Measurements from ENCODE around the gene TMEM41A. TPM values are rescaled to one million over a fixed set of nuclear protein-coding genes. Genes with fewer than 3 reads are reported as not detected.
A peak's percentile ranks its signal among the peaks of the same experiment; 100 is the strongest.
"Not testable (repeated sequence)": the region's sequence is repeated elsewhere in the genome, so short reads cannot be mapped to it uniquely, and the experiment has no call there.

TMEM41A gene
- total RNA-seq, 1 donor from 2014 or later = 27.4 TPM

DNA sequence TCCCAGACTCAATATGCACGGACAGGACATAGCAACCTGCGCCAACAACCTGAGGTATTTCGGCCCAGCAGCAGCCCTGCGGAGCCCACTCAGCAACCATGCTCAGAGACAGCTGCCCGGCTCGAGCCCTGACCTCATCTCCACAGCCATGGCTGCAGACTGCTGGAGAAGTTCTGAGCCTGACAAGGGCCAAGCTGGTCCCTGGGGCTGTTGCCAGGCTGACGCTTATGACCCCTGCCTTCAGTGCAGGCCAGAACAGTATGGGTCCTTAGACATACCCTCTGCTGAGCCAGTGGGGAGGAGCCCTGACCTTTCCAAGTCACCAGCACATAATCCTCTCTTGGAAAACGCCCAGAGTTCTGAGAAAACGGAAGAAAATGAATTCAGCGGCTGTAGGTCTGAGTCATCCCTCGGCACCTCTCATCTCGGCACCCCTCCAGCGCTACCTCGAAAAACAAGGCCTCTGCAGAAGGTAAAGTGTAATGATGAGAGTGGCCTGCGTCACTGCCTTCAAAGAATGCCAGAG, 25.5 kb downstream of the TMEM41A start:
- Mint-ChIP-seq H3K9me3 (no peaks in the 10 kb centered on the region), H3K4me3 (no peak overlapping the region), H3K27ac (no peak overlapping the region), H3K36me3 (peaks cover 18% of the 10 kb centered on the region), H3K27me3 (no peaks in the 10 kb centered on the region), H3K4me1 (ENCODE audit: unreplicated experiment) (no peaks in the 10 kb centered on the region)
- no peak for DNase-seq (ENCODE audit: extremely low spot score, unreplicated experiment)
- TF ChIP-seq, protein P1, sequence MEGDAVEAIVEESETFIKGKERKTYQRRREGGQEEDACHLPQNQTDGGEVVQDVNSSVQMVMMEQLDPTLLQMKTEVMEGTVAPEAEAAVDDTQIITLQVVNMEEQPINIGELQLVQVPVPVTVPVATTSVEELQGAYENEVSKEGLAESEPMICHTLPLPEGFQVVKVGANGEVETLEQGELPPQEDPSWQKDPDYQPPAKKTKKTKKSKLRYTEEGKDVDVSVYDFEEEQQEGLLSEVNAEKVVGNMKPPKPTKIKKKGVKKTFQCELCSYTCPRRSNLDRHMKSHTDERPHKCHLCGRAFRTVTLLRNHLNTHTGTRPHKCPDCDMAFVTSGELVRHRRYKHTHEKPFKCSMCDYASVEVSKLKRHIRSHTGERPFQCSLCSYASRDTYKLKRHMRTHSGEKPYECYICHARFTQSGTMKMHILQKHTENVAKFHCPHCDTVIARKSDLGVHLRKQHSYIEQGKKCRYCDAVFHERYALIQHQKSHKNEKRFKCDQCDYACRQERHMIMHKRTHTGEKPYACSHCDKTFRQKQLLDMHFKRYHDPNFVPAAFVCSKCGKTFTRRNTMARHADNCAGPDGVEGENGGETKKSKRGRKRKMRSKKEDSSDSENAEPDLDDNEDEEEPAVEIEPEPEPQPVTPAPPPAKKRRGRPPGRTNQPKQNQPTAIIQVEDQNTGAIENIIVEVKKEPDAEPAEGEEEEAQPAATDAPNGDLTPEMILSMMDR (conservative IDR thresholded peaks at IDR 0.05) = no peak

DNA sequence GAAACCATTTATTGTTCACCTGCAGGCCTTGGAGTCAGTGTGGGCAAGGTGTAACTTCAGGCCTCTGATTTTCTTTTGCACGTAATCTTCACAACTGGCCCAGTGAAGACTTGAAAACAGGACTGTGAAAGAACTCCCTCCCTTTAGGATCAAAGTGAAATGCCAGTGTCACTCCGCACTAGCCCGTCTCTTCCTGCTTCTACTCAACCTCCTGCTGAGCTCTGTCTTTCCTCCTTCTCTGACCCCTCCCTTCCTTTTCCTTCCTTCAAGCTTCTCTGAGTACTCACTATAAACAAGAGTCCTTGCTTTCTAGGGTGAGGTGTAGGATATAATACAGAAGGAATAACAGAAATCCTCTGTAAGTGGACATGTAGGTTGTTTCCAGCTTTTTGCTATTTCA, 28.5 kb downstream of the TMEM41A start:
- Mint-ChIP-seq H3K27ac (no peak overlapping the region), H3K4me1 (ENCODE audit: unreplicated experiment) (no peaks in the 10 kb centered on the region), H3K36me3 (peaks cover 26% of the 10 kb centered on the region), H3K4me3 (no peak overlapping the region), H3K27me3 (no peaks in the 10 kb centered on the region), H3K9me3 (no peaks in the 10 kb centered on the region)
- TF ChIP-seq, protein P1 (conservative IDR thresholded peaks at IDR 0.05) = no peak
- DNase-seq (ENCODE audit: extremely low spot score, unreplicated experiment) = no peak

DNA sequence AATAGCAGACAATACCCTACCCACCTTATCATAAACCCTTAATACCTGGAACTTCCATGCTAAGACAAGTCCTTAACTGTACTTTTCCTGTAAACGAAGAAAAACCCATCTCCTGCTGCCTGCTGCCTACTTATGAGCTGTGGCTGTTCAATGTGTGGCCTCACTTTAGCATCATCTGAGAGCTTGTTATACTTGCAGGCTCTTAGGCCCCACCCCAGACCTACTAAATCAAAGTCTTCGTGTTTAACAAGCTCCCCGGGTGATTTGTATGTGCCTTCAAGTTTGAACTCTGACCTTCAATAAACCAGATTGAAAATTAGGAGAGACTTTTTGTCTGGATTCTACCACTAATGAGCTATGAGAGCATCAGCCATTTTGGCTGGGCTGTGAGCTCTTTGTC, 29.3 kb downstream of the TMEM41A start:
- Mint-ChIP-seq H3K4me3 (no peak overlapping the region), H3K27ac (no peak overlapping the region), H3K9me3 (no peaks in the 10 kb centered on the region), H3K36me3 (peaks cover 26% of the 10 kb centered on the region), H3K4me1 (ENCODE audit: unreplicated experiment) (no peaks in the 10 kb centered on the region), H3K27me3 (no peaks in the 10 kb centered on the region)
- DNase-seq (ENCODE audit: extremely low spot score, unreplicated experiment) = no peak
- TF ChIP-seq, protein P1 (conservative IDR thresholded peaks at IDR 0.05) = no peak

DNA sequence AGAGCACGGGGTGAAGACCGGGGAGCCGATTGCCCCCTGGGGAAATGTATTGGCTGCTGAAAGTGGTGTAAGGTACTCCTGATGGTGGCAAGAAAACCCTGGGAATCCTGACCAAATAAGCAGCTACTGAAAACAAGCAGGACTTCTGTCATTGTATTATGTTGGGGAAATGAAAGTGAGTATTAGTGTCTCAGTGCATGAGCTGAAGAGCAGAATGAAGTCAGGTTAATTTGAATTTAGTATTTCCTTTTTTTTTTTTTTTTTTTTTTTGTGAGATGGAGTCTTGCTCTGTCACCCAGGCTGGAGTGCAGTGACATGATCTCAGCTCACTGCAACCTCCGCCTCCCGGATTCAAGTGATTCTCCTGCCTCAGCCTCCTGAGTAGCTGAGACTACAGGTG, 32.7 kb downstream of the TMEM41A start:
- not testable (repeated sequence) for H3K9me3 Mint-ChIP-seq; H3K27me3 Mint-ChIP-seq; H3K27ac Mint-ChIP-seq; H3K4me3 Mint-ChIP-seq; H3K4me1 Mint-ChIP-seq (ENCODE audit: unreplicated experiment); DNase-seq (ENCODE audit: extremely low spot score, unreplicated experiment)
- peaks cover 14% of the 10 kb centered on the region for H3K36me3 Mint-ChIP-seq

DNA sequence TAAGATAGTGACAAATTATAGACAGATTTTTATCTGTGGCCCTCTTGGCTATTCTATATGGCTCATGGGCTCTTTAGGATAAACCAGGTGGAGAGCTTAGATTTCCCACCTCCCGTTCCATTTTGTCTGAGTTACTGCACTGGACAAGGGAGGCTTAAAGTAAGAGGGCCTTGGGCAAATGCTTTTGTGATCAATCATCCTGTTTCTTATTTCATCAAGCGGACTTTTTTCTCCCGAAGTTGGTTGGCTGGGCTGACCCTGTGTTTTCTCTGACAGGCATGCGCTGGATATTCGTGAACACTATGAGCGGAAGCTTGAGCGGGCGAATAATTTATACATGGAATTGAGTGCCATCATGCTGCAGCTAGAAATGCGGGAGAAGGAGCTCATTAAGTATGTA, 33.4 kb downstream of the TMEM41A start:
- TF ChIP-seq, protein P1 (conservative IDR thresholded peaks at IDR 0.05) = no peak

DNA sequence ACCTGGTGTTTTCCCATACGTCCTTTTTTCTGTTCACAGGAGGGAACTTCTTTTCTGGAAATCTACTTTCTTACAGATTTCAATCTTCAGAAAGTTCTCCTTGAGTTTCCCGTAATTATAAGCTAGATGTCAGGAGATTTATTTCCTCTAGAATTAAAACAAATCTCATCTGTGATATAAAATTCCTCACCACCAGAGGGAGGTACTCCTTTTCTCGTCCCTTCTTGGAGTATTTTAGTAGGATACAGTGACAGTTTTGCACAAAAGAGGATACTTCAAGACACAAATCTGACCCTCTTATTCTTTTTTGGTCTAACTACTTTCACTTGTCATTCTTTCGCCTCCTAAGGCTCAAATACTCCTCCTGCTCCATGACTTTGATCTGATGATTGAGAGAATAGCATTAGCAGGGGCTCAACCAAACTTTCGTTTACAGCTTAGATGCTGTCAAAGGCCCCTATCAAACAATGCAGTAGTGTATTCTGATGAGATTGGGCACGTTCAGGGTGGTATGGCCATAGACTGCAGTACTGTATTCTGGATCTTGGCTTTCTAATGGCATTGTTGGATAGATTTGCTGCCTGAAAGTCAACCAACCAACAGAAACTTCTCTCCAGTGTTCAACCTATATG, 38.0 kb downstream of the TMEM41A start:
- H3K27me3 Mint-ChIP-seq = no peaks in the 10 kb centered on the region
- no peaks in the 10 kb centered on the region for H3K9me3 Mint-ChIP-seq
- H3K4me1 Mint-ChIP-seq (ENCODE audit: unreplicated experiment) = no peaks in the 10 kb centered on the region
- no peak overlapping the region for H3K4me3 Mint-ChIP-seq
- DNase-seq (ENCODE audit: extremely low spot score, unreplicated experiment) = no peak
- TF ChIP-seq, protein P1 (conservative IDR thresholded peaks at IDR 0.05) = peak; percentile 64
- H3K36me3 Mint-ChIP-seq = peaks cover 3% of the 10 kb centered on the region
- no peak overlapping the region for H3K27ac Mint-ChIP-seq

More for the DNA sequence above, 33.4 kb downstream of the TMEM41A start:
- Mint-ChIP-seq H3K36me3 (peaks cover 17% of the 10 kb centered on the region), H3K4me1 (ENCODE audit: unreplicated experiment) (no peaks in the 10 kb centered on the region), H3K27ac (no peak overlapping the region), H3K27me3 (no peaks in the 10 kb centered on the region), H3K4me3 (no peak overlapping the region), H3K9me3 (no peaks in the 10 kb centered on the region)
- no peak for DNase-seq (ENCODE audit: extremely low spot score, unreplicated experiment)

All from type B pancreatic cell (in vitro differentiated cells).